Measurements from ENCODE around the gene COL4A6. TPM values are rescaled to one million over a fixed set of nuclear protein-coding genes. Genes with fewer than 3 reads are reported as not detected.

COL4A6 gene
- total and polyA plus RNA-seq, 2 of the 8 experiments (the other 6 are each of a cell fraction or from before 2014, with no cell fraction given): 5.9 to 11.8 TPM

- H3K56ac ChIP-seq (replicated peaks; ENCODE audit: insufficient read length, low read depth, low read length): no peak overlapping the region
- H3K36me3 ChIP-seq (ENCODE audit: control insufficient read depth in 2 of 4, insufficient read depth in 4 of 4, low read length in 3 of 4): no peaks in the 10 kb centered on the region; a peak in 1 of 8 replicates
- no peak overlapping the region for H3K27ac ChIP-seq (ENCODE audit: low read depth, low read length)
- 75% methylated on average over 2 of the region's 2 CpGs; no CpG with 5 or more reads in 1 of the 2 experiments for WGBS, 2 experiments (ENCODE audit: extremely low coverage in 1 of 2, insufficient coverage in 1 of 2, insufficient read length in 1 of 2, insufficient replicate concordance in 2 of 2, low coverage in 1 of 2, low lambda C conversion rate in 2 of 2, missing lambda C conversion rate in 1 of 2)
- no peak overlapping the region for H3K23ac ChIP-seq (ENCODE audit: insufficient read length)
- no peak overlapping the region for H2AK5ac ChIP-seq (ENCODE audit: low read depth, low read length)
- no peaks in the 10 kb centered on the region for H3K79me2 ChIP-seq (ENCODE audit: control insufficient read depth in 1 of 2, insufficient read depth in 2 of 2, low read length in 2 of 2)
- FAIRE-seq: no peak
- ChIA-PET POLR2A (ENCODE audit: partially characterized antibody) (no interaction called here), CTCF (ENCODE audit: partially characterized antibody) (no interaction called here)
- H2BK12ac ChIP-seq (ENCODE audit: low read depth, low read length): no peak overlapping the region
- DNase-seq (ENCODE audit: low read depth in 1 of 2, low spot score in 2 of 2): no peak
- no peak overlapping the region for H3K18ac ChIP-seq (ENCODE audit: extremely low read depth, low read length)
- no peak overlapping the region for H4K8ac ChIP-seq (ENCODE audit: extremely low read depth, insufficient read depth, low read length)
- H2BK120ac ChIP-seq (replicated peaks; ENCODE audit: low read depth, low read length): no peak overlapping the region
- no peaks in the 10 kb centered on the region for H3K27me3 ChIP-seq (replicated peaks in 1 of 4; ENCODE audit: control insufficient read depth in 3 of 4, extremely low read depth in 1 of 4, insufficient read depth in 3 of 4, low read length in 3 of 4)
- no peak overlapping the region for H3K4ac ChIP-seq (replicated peaks; ENCODE audit: insufficient read length, low read depth, low read length)
- H4K20me1 ChIP-seq (replicated peaks in 1 of 2; ENCODE audit: control insufficient read depth in 1 of 2, insufficient read depth in 2 of 2, low read length in 2 of 2): no peaks in the 10 kb centered on the region
- H2AFZ ChIP-seq (ENCODE audit: low read length): no peak overlapping the region
- H2BK20ac ChIP-seq (ENCODE audit: low read length): no peak overlapping the region
- no peak overlapping the region for H3K14ac ChIP-seq (ENCODE audit: insufficient read length)
- no peak overlapping the region for H4K91ac ChIP-seq (replicated peaks; ENCODE audit: insufficient read length, low read length)
- H2BK5ac ChIP-seq (ENCODE audit: low read depth, low read length): no peak overlapping the region
- no peak overlapping the region for H2BK15ac ChIP-seq (ENCODE audit: low read length)
- no peaks in the 10 kb centered on the region for H3K79me1 ChIP-seq (ENCODE audit: low read depth, low read length)
- H3K4me3 ChIP-seq (ENCODE audit: extremely low read depth in 1 of 4, insufficient read depth in 2 of 4, low read depth in 3 of 4, low read length in 4 of 4): no peak overlapping the region
- H3K9me3 ChIP-seq (ENCODE audit: insufficient read depth in 2 of 2, low read depth in 1 of 2, low read length in 1 of 2): no peaks in the 10 kb centered on the region
- no peak overlapping the region for H3K4me2 ChIP-seq (ENCODE audit: insufficient read depth in 1 of 2, low read depth in 2 of 2, low read length in 2 of 2)
- no peak overlapping the region for H3K9ac ChIP-seq (replicated peaks in 1 of 4; ENCODE audit: extremely low read depth in 1 of 4, low read depth in 3 of 4, low read length in 3 of 4)
- H4K5ac ChIP-seq (ENCODE audit: insufficient read length, low read depth, low read length): no peak overlapping the region
- H3K4me1 ChIP-seq (replicated peaks in 1 of 4; ENCODE audit: control insufficient read depth in 3 of 4, insufficient read depth in 4 of 4, low read length in 3 of 4): no peaks in the 10 kb centered on the region
- no peaks in the 10 kb centered on the region for H3K23me2 ChIP-seq (ENCODE audit: low read depth, low read length)
- TF ChIP-seq CBX5 (IDR thresholded peaks at IDR 0.05; ENCODE audit: low read depth, low read length) (no peak), NANOG (IDR thresholded peaks at IDR 0.05; ENCODE audit: insufficient read depth, low read depth, low read length, poor library complexity, severe bottlenecking) (no peak), SIX5 (IDR thresholded peaks at IDR 0.05; ENCODE audit: low read depth, low read length) (no peak), RXRA (IDR thresholded peaks at IDR 0.05; ENCODE audit: insufficient read depth, low read depth, low read length) (no peak), SP2 (IDR thresholded peaks at IDR 0.05; ENCODE audit: low read length) (no peak), HDAC2 (IDR thresholded peaks at IDR 0.05; ENCODE audit: borderline replicate concordance in 1 of 2, low read depth in 2 of 2, low read length in 2 of 2) (no peak), ATF3 (IDR thresholded peaks at IDR 0.05; ENCODE audit: insufficient read depth, low read depth, low read length) (no peak), TCF12 (IDR thresholded peaks at IDR 0.05; ENCODE audit: low read depth, low read length) (no peak), RNF2 (IDR thresholded peaks at IDR 0.05; ENCODE audit: borderline replicate concordance, low read depth, low read length, missing control alignments, poor library complexity, severe bottlenecking) (no peak), SAP30 (IDR thresholded peaks at IDR 0.05; ENCODE audit: insufficient read depth, insufficient replicate concordance, low read length) (no peak), SIRT6 (IDR thresholded peaks at IDR 0.05; ENCODE audit: low read length) (no peak), CEBPB (IDR thresholded peaks at IDR 0.05; ENCODE audit: low read depth, low read length) (no peak), EGR1 (IDR thresholded peaks at IDR 0.05; ENCODE audit: borderline replicate concordance, low read depth, low read length) (no peak), JUN (IDR thresholded peaks at IDR 0.05; ENCODE audit: low read depth, low read length) (no peak)
Measured at GRCh38 chrX:108485960-108486359, 47.7 kb upstream of the COL4A6 start.

All from H1 (cell line).